Left ventricle myocardium inferior (tissue), 1 donor: Measurements from ENCODE around the gene ZNF414. TPM values are rescaled to one million over a fixed set of nuclear protein-coding genes. Genes with fewer than 3 reads are reported as not detected.
A peak's percentile ranks its signal among the peaks of the same experiment; 100 is the strongest.
"Not testable (repeated sequence)": the region's sequence is repeated elsewhere in the genome, so short reads cannot be mapped to it uniquely, and the experiment has no call there.

Experiments
- DNase-seq: peaks from one replicate; pipeline ENCODE4 v3.0.0-alpha.2; 2020
- H3K27ac ChIP-seq: fragments of 200-600 bp; replicated peaks from 2 replicates; pipeline ENCODE4 v1.8.0; 2021
- H3K27me3 ChIP-seq: fragments of 200-600 bp; 2 replicates; pipeline ENCODE4 v1.8.0; 2021; ENCODE audit warnings: low read depth
- H3K36me3 ChIP-seq: fragments of 200-600 bp; 2 replicates; pipeline ENCODE4 v1.8.0; 2021
- H3K4me1 ChIP-seq: fragments of 200-600 bp; 2 replicates; pipeline ENCODE4 v1.8.0; 2021
- H3K4me3 ChIP-seq: fragments of 200-600 bp; 2 replicates; pipeline ENCODE4 v1.8.0; 2021; ENCODE audit warnings: mild to moderate bottlenecking, moderate library complexity
- H3K9me3 ChIP-seq: fragments of 200-600 bp; replicated peaks from 2 replicates; pipeline ENCODE4 v1.8.0; 2021
- intact Hi-C: fragments of 100-400 bp; cut with micrococcal nuclease; formaldehyde crosslinking; loops from one replicate; pipeline ENCODE4 v1.11.0; 2022
- total RNA-seq: library from RNA; stranded (reverse); fragmentation: NEBNext Ultra II Directional; extraction: Animal tissue kit (Norgen Biotek cat#: 25700); gene quantifications from one replicate; pipeline ENCODE4 v1.2.1, GENCODE V29; 2021
- TF ChIP-seq, protein P1 (sequence below): fragments of 200-600 bp; IDR thresholded peaks from 2 replicates; pipeline ENCODE4 v1.8.0; 2021; ENCODE audit warnings: antibody characterized with exemption, mild to moderate bottlenecking, borderline replicate concordance
- donor health status: DM: no; HTN: yes; CAD: no; lungs with severe emphysema.

ZNF414 gene
- total RNA-seq, 1 donor from 2014 or later, result 17.0 TPM

DNA sequence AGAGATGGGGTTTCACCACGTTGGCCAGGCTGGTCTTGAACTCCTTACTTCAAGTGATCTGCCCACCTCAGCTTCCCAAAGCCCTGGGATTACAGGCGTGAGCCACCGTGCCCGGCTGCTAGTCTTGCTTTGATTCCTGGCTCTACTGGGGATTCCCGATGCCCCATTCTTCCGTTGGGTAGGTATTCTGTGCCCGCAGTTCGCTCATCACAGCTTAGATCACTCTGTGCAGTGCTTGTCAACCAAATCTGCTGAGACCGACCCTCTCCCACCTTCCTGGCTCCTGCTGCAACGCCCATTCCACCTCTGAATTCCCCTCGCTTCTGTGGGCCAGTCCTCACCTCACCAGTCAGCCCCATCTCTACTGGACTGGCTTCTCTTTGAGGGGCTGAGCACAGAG lies 4.6 kb upstream of the ZNF414 start:
- no peaks in the 10 kb centered on the region for H3K36me3 ChIP-seq
- no peaks in the 10 kb centered on the region for H3K27me3 ChIP-seq
- H3K9me3 ChIP-seq, result no peaks in the 10 kb centered on the region
- TF ChIP-seq, protein P1, sequence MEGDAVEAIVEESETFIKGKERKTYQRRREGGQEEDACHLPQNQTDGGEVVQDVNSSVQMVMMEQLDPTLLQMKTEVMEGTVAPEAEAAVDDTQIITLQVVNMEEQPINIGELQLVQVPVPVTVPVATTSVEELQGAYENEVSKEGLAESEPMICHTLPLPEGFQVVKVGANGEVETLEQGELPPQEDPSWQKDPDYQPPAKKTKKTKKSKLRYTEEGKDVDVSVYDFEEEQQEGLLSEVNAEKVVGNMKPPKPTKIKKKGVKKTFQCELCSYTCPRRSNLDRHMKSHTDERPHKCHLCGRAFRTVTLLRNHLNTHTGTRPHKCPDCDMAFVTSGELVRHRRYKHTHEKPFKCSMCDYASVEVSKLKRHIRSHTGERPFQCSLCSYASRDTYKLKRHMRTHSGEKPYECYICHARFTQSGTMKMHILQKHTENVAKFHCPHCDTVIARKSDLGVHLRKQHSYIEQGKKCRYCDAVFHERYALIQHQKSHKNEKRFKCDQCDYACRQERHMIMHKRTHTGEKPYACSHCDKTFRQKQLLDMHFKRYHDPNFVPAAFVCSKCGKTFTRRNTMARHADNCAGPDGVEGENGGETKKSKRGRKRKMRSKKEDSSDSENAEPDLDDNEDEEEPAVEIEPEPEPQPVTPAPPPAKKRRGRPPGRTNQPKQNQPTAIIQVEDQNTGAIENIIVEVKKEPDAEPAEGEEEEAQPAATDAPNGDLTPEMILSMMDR, result no peak
- peaks cover 16% of the 10 kb centered on the region for H3K4me1 ChIP-seq
- intact Hi-C loops, result no loop called here
- H3K27ac ChIP-seq, result peak overlapping the region; percentile 66
- no peak for DNase-seq
- H3K4me3 ChIP-seq, result no peak overlapping the region

DNA sequence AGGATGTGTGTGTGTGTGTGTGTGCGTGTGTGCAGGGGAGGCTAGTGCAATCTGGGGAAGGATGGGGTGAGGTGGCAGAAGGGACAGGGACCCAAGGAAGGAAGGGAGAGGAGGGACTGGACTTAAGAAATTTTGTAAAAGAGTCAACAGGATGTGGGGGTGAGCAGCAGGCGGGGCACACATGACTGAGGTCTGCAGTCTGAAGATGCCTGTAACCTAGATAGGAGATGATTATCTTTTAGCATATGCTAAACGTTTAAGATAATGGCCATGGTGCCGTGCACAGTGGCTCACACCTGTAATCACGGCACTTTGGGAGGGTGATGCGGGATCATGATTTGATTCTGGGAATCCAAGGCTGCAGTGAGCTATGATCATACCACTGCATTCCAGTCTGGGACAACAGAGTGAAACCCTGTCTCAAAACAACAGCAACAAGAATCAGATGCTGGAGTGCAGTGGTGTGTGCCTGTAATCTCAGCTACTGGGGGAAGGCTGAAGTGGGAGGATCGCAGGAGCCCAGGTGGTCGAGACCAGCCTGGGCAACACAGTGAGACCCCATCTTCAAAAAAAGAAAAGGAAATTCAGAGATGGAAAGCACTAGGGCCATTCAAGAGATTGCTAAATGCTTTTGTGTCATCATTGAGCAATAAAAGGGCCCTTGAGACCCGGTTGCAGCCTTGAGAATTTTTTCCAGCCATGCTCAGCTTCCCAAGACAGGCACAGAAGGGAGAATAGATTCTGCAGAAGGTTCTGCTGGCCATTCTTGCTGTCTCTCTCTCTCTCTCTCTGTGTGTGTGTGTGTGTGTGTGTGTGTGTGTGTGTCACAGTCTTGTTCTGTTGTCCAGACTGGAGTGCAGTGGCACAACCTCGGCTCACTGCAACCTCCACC lies 3.8 kb upstream of the ZNF414 start:
- no peak for DNase-seq
- intact Hi-C loops, result no loop called here
- H3K4me1 ChIP-seq, result peaks cover 24% of the 10 kb centered on the region
- H3K36me3 ChIP-seq, result no peaks in the 10 kb centered on the region
- no peak overlapping the region for H3K4me3 ChIP-seq
- peak overlapping the region; percentile 66 for H3K27ac ChIP-seq
- no peaks in the 10 kb centered on the region for H3K27me3 ChIP-seq
- TF ChIP-seq, protein P1, result no peak
- H3K9me3 ChIP-seq, result no peaks in the 10 kb centered on the region

DNA sequence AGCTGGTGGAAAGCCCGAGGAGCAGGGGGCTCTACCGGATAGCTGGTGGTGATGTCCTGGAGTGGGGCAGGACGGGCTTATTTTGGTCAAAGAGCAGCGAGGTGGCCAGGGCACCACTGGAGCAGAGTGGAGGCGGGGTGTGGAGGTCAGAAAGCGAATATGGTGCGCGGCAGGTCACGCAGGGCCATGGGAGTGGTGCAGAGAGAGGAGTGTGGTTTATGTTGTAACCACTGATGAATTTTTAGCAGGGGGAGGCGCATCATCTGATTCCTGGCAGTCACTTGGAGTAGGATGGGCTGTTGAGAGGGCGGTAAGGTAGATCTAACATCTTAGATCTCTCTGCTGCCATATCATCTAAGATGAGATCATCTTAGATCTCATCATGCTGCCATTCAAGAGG lies 1.4 kb upstream of the ZNF414 start:
- peaks cover 39% of the 10 kb centered on the region for H3K4me1 ChIP-seq
- H3K4me3 ChIP-seq, result no peak overlapping the region
- H3K36me3 ChIP-seq, result peaks cover 9% of the 10 kb centered on the region
- no peaks in the 10 kb centered on the region for H3K9me3 ChIP-seq
- no peaks in the 10 kb centered on the region for H3K27me3 ChIP-seq
- TF ChIP-seq, protein P1, result no peak
- no peak for DNase-seq
- intact Hi-C loops, result no loop called here
- no peak overlapping the region for H3K27ac ChIP-seq

DNA sequence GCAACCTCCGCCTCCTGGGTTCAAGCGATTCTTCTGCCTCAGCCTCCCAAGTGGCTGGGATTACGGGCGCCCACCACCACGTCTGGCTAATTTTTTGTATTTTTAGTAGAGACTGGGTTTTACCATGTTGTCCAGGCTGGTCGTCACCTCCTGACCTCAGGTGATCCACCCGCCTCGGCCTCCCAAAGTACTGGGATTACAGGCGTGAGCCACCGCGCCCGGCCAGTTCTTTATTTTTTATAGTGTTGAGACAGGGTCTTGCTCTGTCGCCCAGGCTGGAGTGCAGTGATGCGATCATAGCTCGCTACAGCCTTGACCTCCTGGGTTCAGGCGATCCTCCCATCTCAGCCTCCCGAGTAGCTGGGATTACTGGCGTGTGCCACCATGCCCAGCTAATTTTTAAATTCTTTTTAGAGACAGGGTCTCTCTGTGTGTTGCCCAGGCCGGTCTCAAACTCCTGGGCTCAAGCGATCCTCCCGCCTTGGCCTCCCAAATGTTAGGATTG lies 590 bp upstream of the ZNF414 start:
- H3K36me3 ChIP-seq, H3K9me3 ChIP-seq, intact Hi-C loops, H3K27me3 ChIP-seq, DNase-seq: not testable (repeated sequence)
- peak overlapping the region; percentile 82 for H3K4me3 ChIP-seq
- H3K4me1 ChIP-seq, result peaks cover 39% of the 10 kb centered on the region
- H3K27ac ChIP-seq, result peak overlapping the region; percentile 100

DNA sequence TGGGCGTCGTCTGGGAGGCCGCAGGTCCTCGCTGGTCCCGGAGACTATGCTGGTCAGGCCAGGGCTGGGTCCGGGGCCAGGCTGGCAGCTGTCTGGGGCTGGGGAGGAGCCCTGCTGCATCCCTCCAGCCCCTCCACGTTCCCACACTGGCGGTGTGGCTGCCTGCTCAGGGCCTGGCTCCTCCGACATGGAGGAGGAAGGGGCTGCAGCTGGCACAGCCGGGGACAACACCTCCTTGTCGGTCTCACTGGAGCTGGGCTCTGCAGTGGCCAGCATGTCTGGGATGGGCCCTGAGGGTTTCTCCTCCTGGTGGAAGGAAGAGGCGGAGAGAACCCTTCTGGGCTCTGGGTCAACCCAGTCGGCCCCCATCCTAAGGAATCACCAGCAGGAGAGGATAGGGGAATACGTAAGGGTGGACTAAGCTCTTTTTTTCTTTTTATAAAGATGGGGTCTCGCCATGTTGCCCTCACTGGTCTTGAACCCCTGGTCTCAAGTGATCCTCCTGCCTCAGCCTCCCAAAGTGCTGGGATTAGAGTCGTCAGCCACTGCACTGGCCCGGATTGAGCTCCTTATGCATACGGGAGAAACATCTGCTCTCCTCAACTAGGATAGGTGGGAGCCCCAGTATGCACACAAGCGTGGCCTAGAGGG lies 806 bp downstream of the ZNF414 start:
- Histone ChIP-seq H3K4me3 (peak overlapping the region; percentile 82), H3K4me1 (peaks cover 39% of the 10 kb centered on the region), H3K36me3 (peaks cover 9% of the 10 kb centered on the region), H3K9me3 (no peaks in the 10 kb centered on the region), H3K27ac (peak overlapping the region; percentile 100), H3K27me3 (no peaks in the 10 kb centered on the region)
- TF ChIP-seq, protein P1, result no peak
- DNase-seq, result no peak
- intact Hi-C loops, result no loop called here
